NCI-H226 (cell line): ENCODE data around the gene RAB20.

Source experiments
- DNase-seq: peaks from one replicate; pipeline ENCODE4 v3.0.0-alpha.2; 2015

The RAB20 gene

DNA sequence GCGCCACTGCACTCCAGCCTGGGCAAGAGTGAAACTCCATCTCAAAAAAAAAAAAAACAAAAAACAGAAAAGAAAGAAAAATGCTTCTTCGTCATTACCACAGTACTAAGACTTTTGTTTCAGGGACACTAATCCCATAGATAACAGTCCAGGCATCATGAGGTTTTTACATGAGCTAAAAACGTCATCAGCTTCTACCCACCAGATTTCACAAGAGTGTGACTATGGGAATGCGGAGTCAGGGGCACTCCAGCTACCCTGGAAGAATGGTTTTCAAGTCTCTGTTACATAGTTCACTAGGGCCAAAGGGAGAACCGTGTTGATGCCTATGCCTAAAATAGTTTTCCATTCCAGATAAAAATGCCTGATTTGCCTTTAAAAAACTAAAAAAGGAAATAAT, 33.2 kb downstream of the RAB20 start:
- DNase-seq: no peak

DNA sequence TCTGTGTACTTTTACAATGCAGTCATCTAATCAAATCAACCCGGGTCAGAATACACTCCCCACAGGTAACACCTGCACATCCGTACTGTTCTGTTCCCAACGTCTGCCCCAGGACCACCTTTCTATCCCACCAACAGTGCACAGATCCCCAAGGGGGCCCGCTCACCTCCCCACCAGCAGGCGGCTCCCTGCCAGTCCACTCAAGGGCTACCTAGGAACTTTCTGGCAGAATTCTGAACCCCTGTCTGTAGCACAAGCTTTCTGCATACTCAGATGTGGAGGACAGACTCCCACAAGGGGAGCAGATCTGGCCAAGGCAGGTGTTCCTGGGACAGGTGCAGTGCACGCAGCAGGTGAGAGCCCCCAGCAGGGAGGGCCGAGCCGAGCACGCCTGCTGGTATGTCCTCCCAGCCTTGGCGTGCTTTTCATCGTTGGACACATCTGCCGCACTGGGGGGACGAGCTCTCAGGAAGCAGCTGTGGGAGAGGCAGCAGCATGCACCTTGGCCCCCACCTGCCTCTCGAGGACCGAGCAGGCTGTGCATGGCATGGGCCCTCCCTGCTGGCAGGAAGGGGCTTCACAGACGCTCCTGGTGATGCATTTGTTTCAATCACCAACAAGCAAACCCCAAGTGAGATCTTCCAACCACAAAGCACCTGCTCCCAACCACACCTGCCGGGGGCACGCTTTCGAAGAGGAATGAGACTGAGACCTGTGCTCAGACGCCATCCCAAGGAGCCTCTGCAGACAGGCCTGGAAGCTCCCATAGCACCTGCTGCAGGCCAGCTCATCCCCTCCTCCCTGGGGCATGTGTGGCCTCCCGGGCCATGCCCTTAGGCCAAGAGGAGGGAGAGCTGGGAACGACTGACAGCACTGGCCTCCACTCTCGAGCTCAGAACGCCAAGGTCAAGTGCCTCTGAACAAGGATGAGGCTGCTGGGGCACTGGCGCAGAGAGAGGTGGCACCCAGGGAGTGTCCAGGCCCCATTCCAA, 35.9 kb downstream of the RAB20 start:
- DNase-seq: no peak

GRCh38 chr13:110524541-110525257, 36.8 kb downstream of the RAB20 start:
- no peak for DNase-seq

- DNase-seq: no peak
These were observed 37.5 kb downstream of the RAB20 start for GRCh38 chr13:110523838-110524540.

- no peak for DNase-seq
These were observed 38.3 kb downstream of the RAB20 start for GRCh38 chr13:110523180-110523579.

DNA sequence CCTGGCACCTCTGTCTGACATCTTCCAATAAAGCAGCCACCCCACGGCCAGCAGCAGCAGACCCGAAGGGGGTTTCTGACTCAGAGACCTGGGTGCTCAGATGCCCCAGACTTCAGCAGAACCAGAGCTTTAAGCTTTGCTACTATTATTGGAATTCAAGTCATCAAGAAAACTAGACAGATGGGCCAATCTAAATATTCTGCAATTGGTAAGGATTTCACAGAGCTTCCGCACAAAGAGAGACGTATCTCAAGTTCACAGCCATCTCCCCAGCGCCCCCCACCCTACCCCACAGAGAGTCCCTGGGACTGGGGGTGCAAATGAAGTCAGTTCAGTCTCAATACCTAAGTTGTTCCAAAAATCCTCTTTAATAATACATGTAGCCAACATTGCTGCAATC, 38.8 kb downstream of the RAB20 start:
- DNase-seq: no peak

DNA sequence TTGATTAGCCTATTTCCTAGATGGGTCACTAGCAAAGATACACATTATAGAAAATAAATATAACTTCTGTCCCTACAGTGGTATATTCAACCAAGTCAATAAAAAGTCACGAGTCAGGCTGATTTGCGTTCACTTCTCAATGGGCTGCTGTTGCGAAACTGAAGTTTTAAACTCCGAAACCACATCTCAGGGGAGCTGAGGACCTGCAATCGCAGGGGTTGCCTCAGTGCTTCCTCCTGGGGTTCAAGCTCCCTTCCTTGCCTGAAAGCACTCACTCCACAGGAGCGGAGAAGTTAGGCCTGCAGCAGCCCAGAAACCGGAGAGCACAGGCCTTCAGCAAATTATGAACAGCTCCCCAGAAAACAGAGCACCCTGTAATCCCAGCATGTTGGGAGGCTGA, 39.6 kb downstream of the RAB20 start:
- no peak for DNase-seq

DNA sequence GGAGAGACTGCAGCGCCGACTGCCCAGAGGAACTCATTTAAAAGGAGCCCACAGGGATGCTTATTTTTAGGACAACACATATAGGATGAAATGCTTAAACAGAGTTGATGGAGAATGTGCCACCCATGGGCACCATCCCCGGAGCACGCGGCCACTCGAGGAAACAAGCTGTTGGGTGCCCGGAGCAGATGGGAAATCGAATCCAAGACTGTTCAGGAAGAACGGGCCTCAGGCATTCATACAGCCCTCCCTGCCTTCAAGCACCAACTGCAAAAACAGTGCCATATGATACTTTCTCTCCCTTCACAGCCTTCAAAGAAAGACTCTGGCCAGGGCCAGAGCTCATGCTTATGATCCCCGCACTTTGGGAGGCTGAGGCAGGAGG, 40.2 kb downstream of the RAB20 start:
- DNase-seq: no peak

DNA sequence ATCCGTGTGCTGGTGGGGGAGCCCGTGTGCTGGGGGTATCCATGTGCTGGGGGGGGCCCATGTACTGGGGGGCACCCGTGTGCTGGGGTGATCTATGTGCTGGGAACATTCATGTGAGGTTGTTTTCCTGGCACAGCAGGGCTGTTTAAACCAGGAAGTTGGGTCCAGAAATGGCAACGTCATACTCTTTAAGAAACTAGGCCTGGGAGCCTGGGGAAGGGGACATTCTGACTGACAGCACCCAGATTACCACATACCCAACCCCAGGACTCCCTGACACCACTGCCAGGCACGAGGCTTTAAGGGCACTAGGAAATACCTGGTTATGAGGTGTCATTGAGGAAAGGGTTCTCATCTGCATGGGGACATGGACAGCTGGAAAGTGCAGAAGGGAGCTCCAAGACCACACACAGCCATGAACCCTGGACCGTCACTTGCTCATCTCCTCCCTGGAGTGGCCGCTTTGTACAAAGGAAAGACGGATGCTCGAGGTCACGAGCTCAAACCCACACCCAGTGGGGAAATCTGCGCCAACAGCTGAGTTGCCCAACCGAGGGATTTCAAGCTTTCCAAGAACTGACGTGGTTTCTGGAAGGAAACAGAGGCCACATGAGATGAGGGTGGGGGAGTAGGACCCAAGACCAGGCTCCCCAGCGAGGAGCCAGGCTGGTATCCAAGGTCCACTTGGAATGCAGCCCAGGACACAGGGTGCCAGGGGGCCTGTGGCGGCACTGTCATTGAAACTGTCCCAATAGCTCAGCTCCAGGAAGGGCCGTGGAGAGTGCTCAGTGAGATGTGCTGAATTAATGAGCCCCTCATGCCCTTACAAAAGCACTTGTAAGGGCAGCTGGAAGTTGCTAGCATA, 40.9 kb downstream of the RAB20 start:
- no peak for DNase-seq

DNA sequence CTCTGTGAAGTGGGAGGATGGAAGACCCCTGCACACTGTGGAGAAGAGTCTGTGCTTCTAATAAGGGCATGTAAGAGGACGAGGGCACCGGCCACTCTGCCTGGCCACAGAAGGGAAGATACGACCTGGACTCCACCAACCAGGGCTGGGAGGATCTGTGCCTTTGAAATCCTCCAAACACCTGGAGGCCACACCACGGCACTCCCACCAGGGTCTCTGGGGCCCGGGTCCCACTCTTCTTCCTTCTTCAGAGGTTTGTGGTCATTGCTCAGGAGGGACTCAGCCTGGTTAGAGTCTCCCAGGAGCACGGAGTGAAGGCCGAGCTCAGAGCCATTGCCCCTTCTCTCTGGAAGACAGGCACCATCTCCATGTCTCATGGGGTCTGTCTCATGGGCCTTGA, 42.0 kb downstream of the RAB20 start:
- DNase-seq: no peak

DNA sequence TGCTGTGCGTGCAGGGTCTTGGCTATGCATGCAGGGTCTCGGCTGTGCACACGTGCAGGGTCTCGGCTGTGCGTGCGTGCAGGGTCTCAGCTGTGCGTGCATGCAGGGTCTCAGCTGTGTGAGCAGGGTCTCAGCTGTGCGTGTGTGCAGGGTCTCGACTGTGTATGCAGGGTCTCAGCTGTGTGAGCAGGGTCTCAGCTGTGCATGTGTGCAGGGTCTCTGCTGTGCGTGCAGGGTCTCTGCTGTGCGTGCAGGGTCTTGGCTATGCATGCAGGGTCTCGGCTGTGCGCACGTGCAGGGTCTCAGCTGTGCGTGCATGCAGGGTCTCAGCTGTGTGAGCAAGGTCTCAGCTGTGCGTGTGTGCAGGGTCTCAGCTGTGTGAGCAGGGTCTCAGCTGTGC, 42.5 kb downstream of the RAB20 start:
- DNase-seq: no peak

DNA sequence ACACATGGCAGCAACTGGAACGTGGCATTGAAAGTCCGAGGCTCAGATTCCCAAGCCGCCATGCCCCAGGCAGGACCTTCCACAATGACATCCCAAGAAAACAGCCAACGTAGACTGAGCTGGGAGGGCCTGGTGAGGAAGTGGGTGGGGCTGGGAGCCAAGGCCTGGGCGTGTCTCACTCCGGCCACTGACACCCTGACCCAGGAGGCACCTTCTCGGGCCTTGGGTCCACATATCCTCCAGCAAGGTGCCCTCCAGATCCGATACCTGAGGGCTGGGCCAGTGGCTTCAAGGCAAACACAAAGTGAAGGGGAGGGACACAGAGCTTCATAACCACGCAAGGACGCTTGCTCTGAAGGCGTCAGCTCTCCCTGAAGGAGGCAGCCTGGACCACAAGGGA, 43.0 kb downstream of the RAB20 start:
- DNase-seq: no peak

DNA sequence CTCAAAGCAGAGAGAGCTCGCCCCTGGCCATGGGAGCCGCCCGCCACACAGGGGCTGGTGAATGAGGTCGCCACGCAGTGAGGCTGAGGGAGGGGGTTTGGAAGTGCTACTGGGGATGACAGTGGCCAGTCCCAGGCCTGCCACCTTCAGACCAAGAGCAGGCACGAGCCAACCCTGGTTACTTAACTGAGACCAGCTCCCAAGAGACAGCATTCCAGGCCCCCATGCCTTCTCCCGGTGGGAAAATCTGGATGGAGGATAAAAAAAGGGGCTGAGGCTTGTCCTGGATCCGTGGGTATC, 43.3 kb downstream of the RAB20 start:
- no peak for DNase-seq

DNA sequence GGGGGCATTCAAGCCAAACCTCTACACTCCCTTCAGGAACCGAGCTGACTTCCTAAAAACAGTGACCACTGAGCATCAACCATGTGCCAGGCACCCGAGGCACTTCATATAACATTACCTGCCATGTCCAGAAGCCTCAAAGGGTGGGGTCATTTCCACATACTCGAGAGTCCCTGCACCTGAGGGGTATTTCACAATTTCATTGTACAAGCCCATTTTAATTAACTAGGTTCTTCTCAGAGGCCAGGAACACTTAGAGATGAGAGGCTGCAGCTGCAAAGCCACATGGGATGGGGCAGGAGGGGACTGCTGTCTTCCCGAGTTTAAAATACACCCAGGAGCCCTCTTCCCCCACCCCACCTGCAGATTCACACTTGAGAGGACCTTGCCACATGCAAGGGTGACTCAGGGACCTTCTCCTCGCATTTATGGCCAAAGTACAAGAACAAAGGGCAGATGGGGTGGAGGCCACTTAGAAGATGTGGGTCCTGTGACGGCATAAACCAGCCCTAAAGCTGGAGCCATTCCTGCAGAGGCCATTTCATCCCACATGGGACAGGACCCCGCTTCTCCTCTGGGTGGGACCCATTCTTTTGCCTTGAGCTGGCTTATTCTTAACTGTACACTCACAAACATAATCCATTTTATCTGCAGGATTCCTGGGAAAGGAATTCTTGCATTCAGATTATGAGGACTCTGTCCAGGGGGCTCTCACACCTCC, 43.9 kb downstream of the RAB20 start:
- no peak for DNase-seq

DNA sequence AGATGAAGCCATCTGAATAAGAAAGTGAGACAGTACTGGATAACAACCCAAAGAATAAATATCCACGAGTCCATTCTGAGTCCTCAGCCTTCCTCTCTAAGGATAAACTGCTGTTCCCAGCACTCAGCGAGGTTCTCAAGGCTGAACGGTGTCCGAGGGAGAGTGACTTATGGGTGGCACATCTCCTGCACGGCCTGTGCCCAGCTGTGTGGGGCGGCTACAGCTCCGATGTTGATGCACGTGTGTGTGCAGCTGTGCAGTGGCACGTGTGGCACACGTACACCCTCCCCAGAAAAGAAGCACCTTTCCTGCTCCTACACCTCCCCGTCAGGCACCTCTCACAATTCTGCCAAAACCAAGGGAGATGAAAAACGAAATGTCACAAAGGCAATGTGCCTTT, 45.0 kb downstream of the RAB20 start:
- DNase-seq: no peak

- DNase-seq: no peak
These were observed 49.3 kb downstream of the RAB20 start for GRCh38 chr13:110512198-110512740.

- DNase-seq: no peak
These were observed 49.9 kb downstream of the RAB20 start for GRCh38 chr13:110511509-110512181.

DNA sequence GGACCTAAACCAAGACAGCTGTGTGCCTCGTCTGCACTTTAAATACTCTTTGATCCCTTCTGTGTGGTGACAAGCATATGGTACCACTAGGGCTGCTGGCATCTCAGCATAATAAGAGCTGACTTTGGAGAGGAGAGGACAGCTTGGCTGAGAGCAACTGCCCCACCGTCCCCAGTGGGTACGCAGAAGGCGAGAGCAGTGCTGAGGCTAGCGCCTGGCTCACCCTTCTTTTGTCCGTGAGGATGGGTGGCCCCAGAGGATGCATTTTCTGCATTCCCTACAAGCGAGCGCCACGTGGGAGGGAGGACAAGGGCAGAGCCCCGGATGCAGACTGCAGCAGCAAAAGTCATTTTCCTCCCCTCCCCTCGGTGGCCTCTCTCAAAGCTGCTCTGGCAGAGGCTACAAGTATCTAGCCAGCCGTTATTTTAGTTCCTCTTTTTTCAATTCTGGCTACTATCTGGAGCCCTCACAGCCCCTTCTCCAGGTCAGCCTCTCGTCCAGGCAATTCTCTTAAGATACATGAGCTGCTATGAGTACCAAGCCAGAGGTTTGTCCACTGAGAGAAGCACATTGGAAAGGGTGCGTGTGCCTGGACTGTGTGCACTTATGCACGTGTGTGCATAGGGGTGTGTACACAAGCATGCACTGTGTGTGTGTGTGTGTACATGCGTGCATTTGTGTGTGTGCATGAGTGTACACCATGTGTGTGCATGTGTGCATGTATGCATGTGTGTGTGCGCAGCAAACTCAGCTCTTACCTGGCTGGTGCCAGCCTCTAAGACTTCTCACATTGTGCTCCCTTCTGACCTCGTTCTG, 51.3 kb downstream of the RAB20 start:
- no peak for DNase-seq

DNA sequence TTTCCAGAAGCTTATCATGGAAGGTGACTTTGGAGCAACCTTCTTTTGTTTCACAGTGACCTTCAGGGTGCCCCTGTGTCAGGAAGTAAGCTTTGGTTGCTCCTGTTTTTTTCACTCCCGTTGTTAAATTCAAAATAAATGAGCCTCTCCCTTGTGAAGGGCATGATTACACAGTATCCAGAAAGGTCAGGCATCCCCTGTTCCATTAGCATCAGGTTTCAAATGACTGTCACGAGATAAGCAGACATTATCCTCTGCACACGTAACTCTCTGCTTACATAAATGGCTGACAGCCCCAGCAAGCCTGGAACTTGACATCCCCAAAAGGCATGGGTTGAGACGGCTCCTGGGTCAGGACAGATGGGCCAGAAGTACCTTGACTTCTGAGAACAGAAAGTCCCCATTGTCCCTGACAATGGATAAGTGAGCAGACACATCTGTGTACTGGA, 52.0 kb downstream of the RAB20 start:
- no peak for DNase-seq
